ENCODE data around the gene SH3D19.

The SH3D19 gene

GRCh38 chr4:151231915-151232595 lies 93.3 kb downstream of the SH3D19 start:
- DNase-seq (ENCODE audit: low read depth in 2 of 2), result no peak

- DNase-seq (ENCODE audit: low read depth in 2 of 2), result no peak
Measured at GRCh38 chr4:151228189-151229119, 97.0 kb downstream of the SH3D19 start.

GRCh38 chr4:151227731-151228130 lies 97.7 kb downstream of the SH3D19 start:
- no peak for DNase-seq (ENCODE audit: low read depth in 2 of 2)

GRCh38 chr4:151227172-151227571 lies 98.2 kb downstream of the SH3D19 start:
- no peak for DNase-seq (ENCODE audit: low read depth in 2 of 2)

GRCh38 chr4:151226004-151226932 lies 99.1 kb downstream of the SH3D19 start:
- DNase-seq (ENCODE audit: low read depth in 2 of 2), result no peak

- no peak for DNase-seq (ENCODE audit: low read depth in 2 of 2)
Measured at GRCh38 chr4:151223465-151223864, 101.9 kb downstream of the SH3D19 start.

- DNase-seq (ENCODE audit: low read depth in 2 of 2), result no peak
Measured at GRCh38 chr4:151219948-151220347, 105.5 kb downstream of the SH3D19 start.

- no peak for DNase-seq (ENCODE audit: low read depth in 2 of 2)
Measured at GRCh38 chr4:151219091-151219490, 106.3 kb downstream of the SH3D19 start.

GRCh38 chr4:151218343-151218742 lies 107.1 kb downstream of the SH3D19 start:
- DNase-seq (ENCODE audit: low read depth in 2 of 2), result no peak

GRCh38 chr4:151217326-151217725 lies 108.1 kb downstream of the SH3D19 start:
- DNase-seq (ENCODE audit: low read depth in 2 of 2), result no peak

GRCh38 chr4:151215295-151215694 lies 110.1 kb downstream of the SH3D19 start:
- DNase-seq (ENCODE audit: low read depth in 2 of 2), result no peak

GRCh38 chr4:151207868-151208267 lies 117.5 kb downstream of the SH3D19 start:
- no peak for DNase-seq (ENCODE audit: low read depth in 2 of 2)

GRCh38 chr4:151207186-151207585 lies 118.2 kb downstream of the SH3D19 start:
- DNase-seq (ENCODE audit: low read depth in 2 of 2), result no peak

GRCh38 chr4:151206241-151207005 lies 119.0 kb downstream of the SH3D19 start:
- DNase-seq (ENCODE audit: low read depth in 2 of 2), result no peak

- DNase-seq (ENCODE audit: low read depth in 2 of 2), result no peak
Measured at GRCh38 chr4:151205722-151206121, 119.7 kb downstream of the SH3D19 start.

- DNase-seq (ENCODE audit: low read depth in 2 of 2), result no peak
Measured at GRCh38 chr4:151204925-151205524, 120.4 kb downstream of the SH3D19 start.

- DNase-seq (ENCODE audit: low read depth in 2 of 2), result no peak
Measured at GRCh38 chr4:151202851-151203455, 122.5 kb downstream of the SH3D19 start.

GRCh38 chr4:151202381-151202780 lies 123.0 kb downstream of the SH3D19 start:
- DNase-seq (ENCODE audit: low read depth in 2 of 2), result no peak

GRCh38 chr4:151199319-151200190 lies 125.8 kb downstream of the SH3D19 start:
- DNase-seq (ENCODE audit: low read depth in 2 of 2), result no peak
